HG02610 (cell line): Measurements from ENCODE around the gene EBNA1BP2.
"Not testable (repeated sequence)": the region's sequence is repeated elsewhere in the genome, so short reads cannot be mapped to it uniquely, and the experiment has no call there.

Experiments
- ATAC-seq: cut with Tn5 transposase; IDR thresholded peaks from one replicate; pipeline ENCODE4 v1.9.1; 2021; ENCODE audit warnings: mild to moderate bottlenecking, moderate library complexity; ENCODE audit not compliant: unreplicated experiment

Gene EBNA1BP2

DNA sequence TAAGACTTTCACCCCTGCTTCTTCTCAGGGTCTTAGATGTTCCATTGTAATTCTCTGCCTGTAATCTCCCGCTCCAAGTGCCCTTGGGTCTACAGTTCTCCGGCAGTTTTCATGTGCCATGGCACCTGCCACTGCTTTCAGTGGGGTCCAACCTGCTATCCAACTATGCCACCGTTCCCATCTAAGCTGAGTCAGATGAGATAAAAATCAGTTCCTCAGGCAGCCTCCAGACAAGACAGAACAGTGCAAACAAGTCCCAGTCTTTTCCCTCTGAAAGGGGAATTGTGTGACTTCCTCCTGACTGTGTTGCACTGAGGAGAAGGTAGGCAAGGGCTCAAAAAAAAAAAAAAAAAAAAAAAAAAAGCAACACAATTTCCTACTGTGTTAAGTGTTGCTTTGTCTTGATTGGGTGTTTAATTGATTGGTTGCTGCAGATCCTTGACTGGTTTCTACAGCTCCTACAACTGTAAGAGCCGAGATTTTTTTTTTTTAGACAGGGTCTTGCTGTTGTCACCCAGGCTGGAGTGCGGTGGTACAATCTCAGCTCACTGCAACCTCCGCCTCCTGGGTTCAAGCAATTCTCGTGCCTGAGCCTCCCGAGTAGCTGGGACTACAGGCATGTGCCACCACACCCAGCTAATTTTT, 50.7 kb downstream of the EBNA1BP2 start:
- ATAC-seq = no peak

DNA sequence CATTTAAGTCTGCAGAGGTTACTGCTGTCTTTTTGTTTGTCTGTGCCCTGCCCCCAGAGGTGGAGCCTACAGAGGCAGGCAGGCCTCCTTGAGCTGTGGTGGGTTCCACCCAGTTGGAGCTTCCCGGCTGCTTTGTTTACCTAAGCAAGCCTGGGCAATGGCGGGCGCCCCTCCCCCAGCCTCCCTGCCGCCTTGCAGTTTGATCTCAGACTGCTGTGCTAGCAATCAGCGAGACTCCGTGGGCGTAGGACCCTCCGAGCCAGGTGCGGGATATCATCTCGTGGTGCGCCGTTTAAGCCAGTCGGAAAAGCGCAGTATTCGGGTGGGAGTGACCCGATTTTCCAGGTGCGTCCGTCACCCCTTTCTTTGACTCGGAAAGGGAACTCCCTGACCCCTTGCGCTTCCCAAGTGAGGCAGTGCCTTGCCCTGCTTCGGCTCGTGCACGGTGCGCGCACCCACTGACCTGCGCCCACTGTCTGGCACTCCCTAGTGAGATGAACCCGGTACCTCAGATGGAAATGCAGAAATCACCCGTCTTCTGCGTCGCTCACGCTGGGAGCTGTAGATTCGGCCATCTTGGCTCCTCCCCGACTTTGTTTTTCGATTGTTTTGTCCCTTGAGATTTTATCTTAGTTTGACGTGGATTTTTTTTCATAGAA, 52.0 kb downstream of the EBNA1BP2 start:
- ATAC-seq = not testable (repeated sequence)
